ENCODE results near the gene NHLRC4. TPM values are rescaled to one million over a fixed set of nuclear protein-coding genes. Genes with fewer than 3 reads are reported as not detected.
A peak's percentile ranks its signal among the peaks of the same experiment; 100 is the strongest.

NHLRC4 gene
- total and polyA plus RNA-seq, 9 of the 15 experiments (the other 6 are each of a cell fraction or from before 2014, with no cell fraction given) = 0.24 to 3.7 (median 1.3) TPM; not detected in 2

DNA sequence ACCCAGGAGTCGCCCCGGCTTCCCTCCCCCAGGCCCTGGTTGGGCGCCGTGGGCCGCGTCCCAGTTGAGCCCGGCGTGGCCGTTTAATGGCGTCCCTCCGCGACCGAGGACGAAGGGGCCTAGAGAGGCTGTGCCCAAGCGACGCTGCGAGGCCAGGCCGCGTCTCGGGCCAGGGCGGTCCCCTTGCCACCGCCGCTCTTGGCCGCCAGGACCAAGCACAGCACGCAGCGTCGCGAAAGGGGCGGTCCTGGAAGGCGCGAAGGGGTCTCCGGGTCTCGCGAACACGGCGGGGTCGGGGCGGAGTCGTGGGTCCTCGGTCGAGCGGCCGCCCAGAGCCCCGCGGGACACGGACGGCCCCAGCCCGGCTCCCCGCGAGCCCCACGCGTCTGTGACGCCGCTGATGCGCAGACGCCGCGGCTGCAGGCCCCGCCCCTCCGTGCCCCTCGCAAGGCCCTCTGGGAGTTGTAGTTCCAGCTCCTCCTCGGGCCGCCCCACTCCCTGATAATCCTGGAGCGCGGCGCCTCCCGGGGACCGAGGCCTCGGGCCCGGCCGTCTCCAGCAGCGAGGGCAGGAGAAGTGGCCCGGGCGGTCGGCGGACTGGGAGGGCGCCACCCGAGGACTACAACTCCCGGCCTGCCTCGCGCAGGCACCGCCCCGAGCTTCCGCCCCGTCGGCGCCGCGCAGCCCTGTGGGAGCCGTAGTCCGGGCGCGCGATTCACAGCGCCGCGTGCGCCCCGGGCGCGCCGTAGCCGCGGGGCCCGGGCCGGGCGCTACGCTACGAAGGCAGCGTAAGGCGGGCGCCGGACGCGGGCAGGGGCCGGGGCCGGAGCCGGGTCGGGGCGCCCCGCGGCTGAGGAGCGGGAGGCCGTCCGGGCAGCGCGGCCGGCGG is 39.5 kb upstream of the NHLRC4 start, which contains the start of gene CAPN15 (continued):
- TF ChIP-seq YY1 (IDR thresholded peaks at IDR 0.05; ENCODE audit: borderline replicate concordance in 1 of 3, control insufficient read depth in 1 of 3, extremely low read depth in 1 of 3, insufficient read depth in 3 of 3, insufficient read length in 1 of 3, insufficient replicate concordance in 2 of 3, low read depth in 1 of 3, low read length in 2 of 3) = peak in 2 of 3 experiments; percentile 30 to 72
- no peak for TF ChIP-seq MLX (CRISPR knock-in tag; conservative IDR thresholded peaks at IDR 0.05)
- no peak for TF ChIP-seq PTBP1 (IDR thresholded peaks at IDR 0.05; ENCODE audit: low read depth, low read length)
- TF ChIP-seq SIN3B (IDR thresholded peaks at IDR 0.05; ENCODE audit: low read depth) = peak; percentile 49; the same call in 1 of the 2 replicates
- TF ChIP-seq L3MBTL2 (IDR thresholded peaks at IDR 0.05) = peak; percentile 75
- no peak for TF ChIP-seq FOXM1 (IDR thresholded peaks at IDR 0.05; ENCODE audit: low read depth)
- no peak for TF ChIP-seq FOXM1 (CRISPR knock-in tag; IDR thresholded peaks at IDR 0.05; ENCODE audit: low read depth)
- peak; percentile 100 for TF ChIP-seq ZNF24 (IDR thresholded peaks at IDR 0.05)
- no peak for TF ChIP-seq ZNF133 (CRISPR knock-in tag; IDR thresholded peaks at IDR 0.05)
- no peak for TF ChIP-seq ZBTB2 (IDR thresholded peaks at IDR 0.05)
